Stimulated activated CD8-positive, alpha-beta memory T cell treated with anti-CD3 and anti-CD28 coated beads, Interleukin-4, amount 100 ng/mL, for 4 hours (primary cell): ENCODE measurements around the gene FAM209A.
"Not testable (repeated sequence)": the region's sequence is repeated elsewhere in the genome, so short reads cannot be mapped to it uniquely, and the experiment has no call there.

Source experiments
- DNase-seq, 2 donors: peaks; one replicate each; pipeline ENCODE4 v3.0.0-alpha.2; 2020; ENCODE audit warnings: low read depth in 2 of 2, low spot score in 1 of 2

FAM209A gene

DNA sequence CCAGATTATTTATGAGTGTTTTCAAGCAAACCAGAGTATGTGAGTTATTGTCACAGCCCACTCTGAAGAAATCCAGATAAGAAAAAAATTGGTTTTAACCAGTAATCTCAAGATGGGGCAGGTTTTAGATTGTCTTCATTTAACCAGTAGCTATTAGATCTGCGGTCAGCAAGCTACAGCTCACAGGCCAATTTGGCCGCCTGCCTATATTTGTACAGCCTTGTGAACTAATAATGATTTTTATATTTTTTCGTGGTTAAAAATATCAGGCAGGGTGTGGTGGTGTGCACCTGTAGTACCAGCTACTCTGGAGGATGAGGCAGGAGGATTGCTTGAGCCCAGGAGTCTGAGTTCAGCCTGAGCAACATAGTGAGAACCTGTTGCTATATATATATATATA is 13.5 kb downstream of the FAM209A start:
- no peak for DNase-seq

DNA sequence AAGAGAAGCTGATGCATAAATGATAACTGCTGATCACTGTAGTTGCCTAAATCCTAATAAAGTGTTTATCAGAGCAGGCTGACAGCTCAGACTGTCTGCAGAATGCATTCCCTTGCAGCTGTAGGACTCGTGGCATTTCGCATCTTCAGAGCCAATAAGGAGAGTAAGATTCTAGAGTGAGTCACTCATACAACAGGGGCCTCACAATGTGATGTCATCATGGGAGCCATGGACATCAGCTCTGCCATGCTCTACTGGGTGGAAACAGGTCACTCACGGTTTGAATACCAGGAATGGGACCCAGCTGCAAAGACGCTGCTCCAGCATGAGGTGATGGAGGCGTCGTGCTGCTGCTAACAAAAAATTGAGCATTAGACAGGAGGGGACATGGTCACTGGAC is 15.9 kb downstream of the FAM209A start:
- no peak for DNase-seq

DNA sequence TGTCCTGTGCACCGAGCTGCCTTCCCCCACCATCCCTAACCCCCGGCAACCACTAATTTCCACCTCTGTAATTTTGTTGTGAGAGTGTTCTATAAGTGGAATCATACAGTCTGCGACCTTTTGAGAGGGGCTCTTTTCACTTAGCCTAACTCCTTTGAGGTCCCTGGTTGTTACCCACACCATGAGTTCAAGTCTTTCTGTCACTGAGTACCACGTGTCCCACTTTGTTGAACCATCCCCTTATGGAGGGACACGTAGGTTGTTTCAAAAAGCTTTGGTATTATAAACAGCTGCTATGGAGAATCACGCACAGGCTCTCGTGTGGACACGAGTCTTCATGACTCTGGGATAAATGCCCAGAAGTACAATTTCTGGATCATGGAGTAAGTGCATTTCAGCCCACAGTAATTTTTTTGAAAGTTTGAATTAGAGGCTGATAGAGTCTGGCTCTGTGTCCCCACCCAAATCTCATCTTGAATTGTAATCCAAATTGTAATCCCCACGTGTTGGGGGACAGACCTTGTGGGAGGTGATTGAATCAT is 18.0 kb downstream of the FAM209A start:
- no peak for DNase-seq

- no peak for DNase-seq
Measured at GRCh38 chr20:56551571-56551970, 27.0 kb downstream of the FAM209A start.

- DNase-seq: no peak
Measured at GRCh38 chr20:56552911-56553629, 28.5 kb downstream of the FAM209A start.

- DNase-seq: no peak
Measured at GRCh38 chr20:56554869-56555268, 30.3 kb downstream of the FAM209A start.

DNA sequence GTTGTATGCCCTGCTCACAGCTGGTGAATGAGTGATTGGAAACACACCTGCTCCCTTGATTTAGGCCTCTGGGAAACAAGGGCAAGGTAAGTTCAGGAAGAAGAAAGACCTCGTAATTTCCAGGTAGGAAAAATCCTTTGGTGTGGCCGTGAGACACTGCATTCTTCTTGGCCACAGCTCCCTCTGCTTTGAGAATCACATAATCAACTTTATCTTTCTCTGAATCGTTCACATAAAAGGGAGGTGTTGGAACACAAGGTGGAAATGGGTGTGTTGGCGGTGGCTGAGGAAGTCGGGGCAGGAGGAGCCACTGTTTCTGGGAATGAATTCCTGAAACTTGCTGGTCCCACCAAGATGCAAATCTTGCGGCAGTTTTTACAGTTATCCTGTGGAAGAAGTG is 34.4 kb downstream of the FAM209A start:
- no peak for DNase-seq

GRCh38 chr20:56564526-56564925 is 40.0 kb downstream of the FAM209A start:
- DNase-seq: not testable (repeated sequence)

DNA sequence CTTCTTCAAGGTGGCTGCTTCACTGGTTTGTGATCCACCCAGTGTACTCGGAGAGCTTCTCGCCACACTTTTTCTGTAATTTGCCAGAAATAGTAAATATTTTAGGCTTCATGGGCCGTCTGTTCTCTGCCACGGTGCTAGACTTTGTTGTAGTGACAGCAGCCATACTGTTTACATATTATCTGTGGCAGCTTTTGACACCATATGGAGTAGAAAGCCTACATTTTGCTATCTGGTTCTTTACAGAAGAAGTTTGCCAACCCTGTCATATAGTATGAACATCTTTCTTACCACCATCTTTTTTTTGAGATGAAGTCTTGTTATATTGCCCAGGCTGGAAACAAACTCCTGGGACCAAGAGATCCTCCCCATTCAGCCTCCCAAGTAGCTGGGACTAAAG is 41.0 kb downstream of the FAM209A start:
- DNase-seq: no peak

DNA sequence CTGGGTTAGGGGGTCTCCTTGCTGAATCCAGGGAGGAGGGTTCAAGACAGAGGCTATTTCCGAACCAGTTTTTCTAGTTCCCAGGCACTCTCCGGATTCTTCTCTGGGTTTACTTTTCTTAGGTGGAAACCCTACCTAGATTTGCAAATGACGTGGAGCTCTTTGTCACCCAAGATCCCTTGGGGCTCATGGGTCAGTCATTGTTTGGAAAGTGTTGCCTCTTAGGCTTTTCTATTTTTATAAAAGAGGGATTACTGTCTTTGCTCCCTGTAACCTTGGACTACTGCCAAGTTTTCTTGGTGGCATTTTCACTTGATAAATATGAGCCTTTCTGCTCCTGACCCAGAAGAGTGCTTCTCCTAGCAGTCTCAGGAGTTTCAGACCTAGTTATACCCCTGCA is 42.1 kb downstream of the FAM209A start:
- DNase-seq: no peak

DNA sequence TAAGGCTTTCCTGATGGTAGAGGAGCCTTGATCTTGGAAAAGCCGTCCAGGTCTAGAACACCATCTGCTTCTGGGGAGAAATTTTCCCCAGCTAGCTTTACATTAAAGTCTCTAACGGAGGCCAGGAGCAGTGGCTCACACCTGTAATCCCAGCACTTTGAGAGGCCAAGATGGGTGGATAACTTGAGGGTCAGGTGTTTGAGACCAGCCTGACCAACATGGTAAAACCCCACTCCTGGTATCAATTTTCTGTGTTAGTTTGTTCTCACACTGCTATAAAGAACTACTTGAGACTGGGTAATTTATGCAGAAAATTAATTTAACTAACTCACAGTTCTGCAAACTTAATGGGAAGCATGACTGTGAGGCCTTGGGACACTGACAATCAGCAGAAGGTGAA is 46.3 kb downstream of the FAM209A start:
- no peak for DNase-seq

GRCh38 chr20:56572172-56572571 is 47.6 kb downstream of the FAM209A start:
- no peak for DNase-seq

DNA sequence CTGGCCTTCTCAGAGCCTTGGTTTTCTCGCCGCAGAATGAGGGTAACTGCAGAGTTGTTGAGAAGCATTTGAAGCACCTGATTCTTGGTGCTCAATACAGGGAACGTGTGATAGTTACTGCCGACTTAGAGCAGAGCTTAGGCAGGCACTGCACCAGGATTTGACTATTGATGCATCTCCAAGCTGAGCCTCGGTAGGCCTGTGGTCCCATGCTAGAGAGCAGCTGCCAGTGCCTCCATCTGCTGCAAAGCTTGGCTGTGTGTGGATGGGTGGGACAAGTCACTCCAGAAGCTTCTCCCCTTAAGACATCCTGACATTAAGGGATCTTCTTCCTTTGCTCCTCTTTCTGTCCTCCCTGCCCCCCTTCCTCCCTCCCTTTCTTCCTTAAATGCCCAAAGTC is 49.4 kb downstream of the FAM209A start:
- DNase-seq: no peak

- no peak for DNase-seq
Measured at GRCh38 chr20:56574531-56575142, 50.1 kb downstream of the FAM209A start.

DNA sequence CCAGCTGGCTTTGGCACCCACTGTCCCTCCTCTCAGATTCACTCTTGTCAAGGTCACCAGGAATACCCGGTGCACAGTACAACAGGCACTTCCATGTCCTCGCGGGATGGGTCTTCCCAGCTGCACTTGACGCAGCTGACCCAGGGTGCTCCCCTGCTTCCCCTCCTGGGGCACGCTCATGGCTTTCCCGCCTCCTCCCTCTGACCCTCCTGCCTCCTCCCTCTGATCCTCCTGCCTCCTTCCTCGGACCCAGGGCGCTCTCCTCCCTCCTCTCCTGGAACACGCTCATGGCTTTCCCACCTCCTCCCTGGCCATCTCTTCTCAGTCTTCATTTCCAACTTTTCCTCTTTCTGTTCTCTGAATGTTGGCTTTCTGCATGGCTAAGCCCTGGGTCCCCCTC is 50.6 kb downstream of the FAM209A start:
- DNase-seq: no peak
